A549 (cell line): ENCODE measurements around the gene GSTM3. TPM values are rescaled to one million over a fixed set of nuclear protein-coding genes. Genes with fewer than 3 reads are reported as not detected.

ENCODE experiments used
- ATAC-seq, 2 experiments: fragments of 200-7000 bp in 1 of 2; fragments of >200 bp in 1 of 2; cut with Nextera tagmentation in 1 of 2; cut with Tn5 transposase in 1 of 2; 3 replicates each; pipeline versions ENCODE4 v1.8.0 to v1.9.1; 2018 to 2020; ENCODE audit warnings: mild to moderate bottlenecking in 1 of 2, moderate library complexity in 1 of 2
- CTCF ChIA-PET: fragments of 300-600 bp; sonication (Branson Sonifier 250); formaldehyde crosslinking; extraction: SDS; loops from one replicate; lab custom pipeline; 2021; ENCODE audit warnings: antibody characterized with exemption, inconsistent platforms; lab: Yijun Ruan, JAX
- POLR2A ChIA-PET: fragments of 350-600 bp; formaldehyde crosslinking; extraction: SDS; loops from one replicate; lab custom pipeline; 2021; ENCODE audit warnings: antibody characterized with exemption, inconsistent platforms; lab: Yijun Ruan, JAX
- DNase-seq, 2 experiments: peaks; one replicate each; pipeline versions ENCODE4 v3.0.0 to v3.0.0-alpha.2; 2011 to 2016; ENCODE audit warnings: low read depth in 1 of 2, low spot score in 1 of 2
- FAIRE-seq: peaks from 2 replicates; lab custom pipeline; 2011; peaks lifted over from hg19 to GRCh38; lab: Jason Lieb, UNC
- H3K27ac ChIP-seq, 2 experiments: fragments of >200 bp; sonication (Bioruptor Twin); formaldehyde crosslinking; 3 replicates each; pipeline ENCODE4 v1.5.1; 2016 to 2017
- H3K4me1 ChIP-seq: fragments of >200 bp; sonication (Bioruptor Twin); formaldehyde crosslinking; 3 replicates; pipeline ENCODE4 v1.6.1; 2016
- H3K4me2 ChIP-seq: fragments of >200 bp; sonication (Bioruptor Twin); formaldehyde crosslinking; 3 replicates; pipeline ENCODE4 v1.6.1; 2016
- H3K4me3 ChIP-seq: fragments of >200 bp; sonication (Bioruptor Twin); formaldehyde crosslinking; 3 replicates; pipeline ENCODE4 v1.5.1; 2016
- H3K9me3 ChIP-seq: fragments of >200 bp; sonication (Bioruptor Twin); formaldehyde crosslinking; 3 replicates; pipeline ENCODE4 v1.6.1; 2016
- BHLHE40 ChIP-seq: IDR thresholded peaks from 2 replicates; pipeline ENCODE4 v1.6.1; 2012; ENCODE audit warnings: low read depth, low read length, inconsistent platforms
- CHD4 ChIP-seq: fragments of 200-600 bp; sonication (generic); IDR thresholded peaks from 2 replicates; pipeline ENCODE4 v1.6.1; 2016; ENCODE audit warnings: antibody characterized with exemption, mild to moderate bottlenecking, borderline replicate concordance
- E2F6 ChIP-seq: IDR thresholded peaks from 2 replicates; pipeline ENCODE4 v1.6.1; 2012; ENCODE audit warnings: low read depth, borderline replicate concordance
- EP300 ChIP-seq, 2 experiments: fragments of >200 bp; sonication (Bioruptor Twin); formaldehyde crosslinking; IDR thresholded peaks; 2 replicates in 1 of 2; 3 replicates in 1 of 2; pipeline ENCODE4 v1.6.1; 2016 to 2017
- HES2 ChIP-seq: fragments of >200 bp; sonication (Bioruptor Twin); formaldehyde crosslinking; IDR thresholded peaks from 2 replicates; pipeline ENCODE4 v1.6.1; 2016
- HMGXB4 ChIP-seq: fragments of 250-450 bp; sonication (Bioruptor Pico); IDR thresholded peaks from 2 replicates; pipeline ENCODE4 v1.5.0; 2021; ENCODE audit warnings: mild to moderate bottlenecking, moderate library complexity, borderline replicate concordance
- HOXA7 ChIP-seq: fragments of 250-450 bp; sonication (Bioruptor Pico); IDR thresholded peaks from 2 replicates; pipeline ENCODE4 v1.5.0; 2020; ENCODE audit warnings: mild to moderate bottlenecking, moderate library complexity
- MAX ChIP-seq: IDR thresholded peaks from 2 replicates; pipeline ENCODE4 v1.6.1; 2012
- RAD21 ChIP-seq, 2 experiments: fragments of >200 bp in 1 of 2; sonication (Bioruptor Twin) in 1 of 2; formaldehyde crosslinking in 1 of 2; IDR thresholded peaks in 1 of 2; conservative IDR thresholded peaks in 1 of 2; 2 replicates in 1 of 2; 3 replicates in 1 of 2; pipeline ENCODE4 v1.6.1; 2012 to 2018; ENCODE audit warnings: inconsistent platforms in 1 of 2
- RARB ChIP-seq: fragments of 250-450 bp; sonication (Bioruptor Pico); IDR thresholded peaks from 2 replicates; pipeline ENCODE4 v1.8.0; 2021; ENCODE audit warnings: mild to moderate bottlenecking, moderate library complexity
- RFX5 ChIP-seq: fragments of 450-650 bp; IDR thresholded peaks from 2 replicates; pipeline ENCODE4 v1.7.1; 2014; ENCODE audit warnings: antibody characterized with exemption, mild to moderate bottlenecking, moderate library complexity
- SMC3 ChIP-seq: fragments of >200 bp; sonication (Bioruptor Twin); formaldehyde crosslinking; IDR thresholded peaks from 3 replicates; pipeline ENCODE4 v1.6.1; 2018; ENCODE audit warnings: inconsistent platforms
- TP53 ChIP-seq: fragments of 250-450 bp; sonication (Bioruptor Pico); IDR thresholded peaks from 2 replicates; pipeline ENCODE4 v1.5.0; 2021; ENCODE audit warnings: mild to moderate bottlenecking, moderate library complexity
- WGBS: methylation state at CpG from one replicate; pipeline ENCODE4 v1.1.6; 2017; ENCODE audit errors: missing lambda C conversion rate; 5-methylcytosine and 5-hydroxymethylcytosine counted together
- polyA plus RNA-seq, 4 experiments: library from polyadenylated mRNA; depleted of rRNA in 3 of 4; stranded (reverse); fragments of >200 nt; fragmentation: RNase III in 1 of 4; extraction: RNeasy Plus Mini Kit Qiagen cat#74134 plus additional on column Dnase treatment in 1 of 4; gene quantifications; 2 replicates in 3 of 4; 3 replicates in 1 of 4; pipeline ENCODE4 v1.2.3, GENCODE V29; 2011 to 2017

The GSTM3 gene
- polyA plus RNA-seq, 2 of the 4 experiments (the other 2 are of a cell fraction) = 43.0 to 55.7 TPM

- DNase-seq (no peak), ATAC-seq (no peak), FAIRE-seq (no peak)
- no peaks in the 10 kb centered on the region for H3K9me3 ChIP-seq
- H3K4me1 ChIP-seq = peaks cover 29% of the 10 kb centered on the region
- no peak overlapping the region for H3K4me2 ChIP-seq
- CTCF ChIA-PET = interaction anchor here (0.7 to 28.1 kb wide), 25 partner anchors 9 to 334 kb away, joined by 3 to 969 read pairs (median 7); partner anchors contain the start of genes AHCYL1, EPS8L3, GNAI3 and GPR61
- WGBS = 95% methylated on average over 2 of the region's 6 CpGs
- H3K4me3 ChIP-seq = no peak overlapping the region
- peak overlapping the region in 1 of 2 experiments; percentile 52; a peak in 2 of 6 replicates for H3K27ac ChIP-seq
- POLR2A ChIA-PET = interaction anchor here (1.1 kb wide), 1 partner anchor 123 kb away, joined by 3 read pairs; no protein-coding TSS in a partner anchor
- TF ChIP-seq RAD21 (conservative IDR thresholded peaks at IDR 0.05 in 1 of 2, IDR thresholded peaks at IDR 0.05 in 1 of 2) = no peak
- no peak for TF ChIP-seq RARB (CRISPR knock-in tag)
- no peak for TF ChIP-seq MAX
- no peak for TF ChIP-seq RFX5
- no peak for TF ChIP-seq HOXA7 (CRISPR knock-in tag)
- TF ChIP-seq E2F6 = no peak
- no peak for TF ChIP-seq HES2
These were observed 31.9 kb upstream of the GSTM3 start for GRCh38 chr1:109772658-109773202.

- 77% methylated on average over 6 of the region's 10 CpGs for WGBS
- FAIRE-seq = no peak
These were observed 31.1 kb upstream of the GSTM3 start for GRCh38 chr1:109771712-109772657.

GRCh38 chr1:109770331-109771095, 29.7 kb upstream of the GSTM3 start:
- ChIA-PET CTCF (interaction anchor here (8.3 to 28.1 kb wide), 4 partner anchors 119 to 230 kb away, joined by 103 to 969 read pairs (median 222); partner anchors contain the start of genes AHCYL1 and GPR61), POLR2A (interaction anchor here (1.1 kb wide), 1 partner anchor 214 kb away, joined by 3 read pairs; the partner anchor contains the start of gene AHCYL1)
- ATAC-seq (no peak), FAIRE-seq (no peak), DNase-seq (no peak)
- Histone ChIP-seq H3K27ac (no peak overlapping the region), H3K9me3 (no peaks in the 10 kb centered on the region), H3K4me3 (no peak overlapping the region), H3K4me2 (no peak overlapping the region), H3K4me1 (peaks cover 9% of the 10 kb centered on the region)
- TF ChIP-seq BHLHE40 = no peak
- no peak for TF ChIP-seq SMC3
- TF ChIP-seq CHD4 = no peak
- TF ChIP-seq TP53 (CRISPR knock-in tag) = no peak
- WGBS = 82% methylated on average over 11 of the region's 11 CpGs

More at GRCh38 chr1:109771712-109772657, 31.1 kb upstream of the GSTM3 start:
- DNase-seq (no peak), ATAC-seq (no peak)
- ChIA-PET CTCF (interaction anchor here (1.0 to 28.1 kb wide), 11 partner anchors 8 to 334 kb away, joined by 3 to 969 read pairs (median 13); partner anchors contain the start of genes AHCYL1, EPS8L3, GNAI3 and GPR61), POLR2A (interaction anchor here (1.1 kb wide), 1 partner anchor 123 kb away, joined by 3 read pairs; no protein-coding TSS in a partner anchor)
- no peak overlapping the region for H3K4me3 ChIP-seq
- TF ChIP-seq EP300 (IDR thresholded peaks at IDR 0.05) = no peak
- TF ChIP-seq HMGXB4 (CRISPR knock-in tag) = no peak
- H3K9me3 ChIP-seq = no peaks in the 10 kb centered on the region
- no peak overlapping the region for H3K4me2 ChIP-seq
- H3K4me1 ChIP-seq = peaks cover 22% of the 10 kb centered on the region
- no peak overlapping the region; a peak in 1 of 6 replicates for H3K27ac ChIP-seq
